Activated CD4-positive, alpha-beta T cell treated with anti-CD3 and anti-CD28 coated beads for 48 hours (primary cell): ENCODE data around the gene AGBL4.
"Not testable (repeated sequence)": the region's sequence is repeated elsewhere in the genome, so short reads cannot be mapped to it uniquely, and the experiment has no call there.

Experiments
- DNase-seq: peaks from one replicate; pipeline ENCODE4 v3.0.0-alpha.2; 2020

Gene AGBL4

DNA sequence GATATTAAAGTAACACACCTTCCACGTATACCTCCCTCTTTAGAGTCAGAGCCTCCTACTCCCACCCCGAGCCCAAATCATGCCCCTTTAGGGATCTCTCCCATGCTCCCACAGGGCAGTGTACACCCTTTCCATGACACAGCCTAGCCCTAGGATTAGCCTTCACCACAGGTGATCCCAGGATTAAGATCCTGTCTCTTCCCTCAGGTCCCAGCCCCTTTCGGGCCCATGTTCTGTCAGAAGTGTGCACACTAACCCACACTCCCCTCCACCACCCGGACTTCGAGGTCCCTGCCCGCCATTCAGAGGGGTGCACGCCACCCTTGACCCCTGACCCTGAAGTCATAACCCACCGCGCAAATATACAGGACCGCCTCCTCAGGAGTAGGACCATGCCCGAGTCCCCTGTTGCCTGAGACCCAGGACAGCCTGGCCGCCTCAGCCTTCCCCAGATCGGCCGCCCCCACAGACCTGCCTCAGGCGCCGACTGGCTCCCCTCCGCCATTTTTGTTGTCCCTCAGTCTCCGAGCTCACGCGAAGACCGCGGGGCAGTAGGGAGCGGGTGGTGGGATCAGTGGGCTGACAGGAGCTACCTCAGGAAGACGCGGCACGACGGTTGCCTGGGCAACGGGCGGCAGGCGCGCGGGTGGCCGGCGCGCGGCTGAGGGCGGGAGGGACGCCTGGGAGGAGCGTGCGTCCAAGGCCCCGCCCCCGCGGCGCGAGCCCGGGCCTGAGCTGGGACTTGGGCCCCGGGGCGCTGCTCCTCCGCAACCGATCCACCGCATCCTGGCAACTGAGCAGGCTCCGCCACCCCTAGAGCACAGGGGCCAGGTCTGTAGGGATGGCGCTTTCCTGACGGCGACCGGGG, at the start of gene AGBL4:
AGBL4 (minus strand) TSS at position 663 of the 868 bp plus-strand sequence.
- DNase-seq = peak; percentile 6

- DNase-seq = no peak
Observed at GRCh38 chr1:50066806-50067205, 43.1 kb upstream of the AGBL4 start.

DNA sequence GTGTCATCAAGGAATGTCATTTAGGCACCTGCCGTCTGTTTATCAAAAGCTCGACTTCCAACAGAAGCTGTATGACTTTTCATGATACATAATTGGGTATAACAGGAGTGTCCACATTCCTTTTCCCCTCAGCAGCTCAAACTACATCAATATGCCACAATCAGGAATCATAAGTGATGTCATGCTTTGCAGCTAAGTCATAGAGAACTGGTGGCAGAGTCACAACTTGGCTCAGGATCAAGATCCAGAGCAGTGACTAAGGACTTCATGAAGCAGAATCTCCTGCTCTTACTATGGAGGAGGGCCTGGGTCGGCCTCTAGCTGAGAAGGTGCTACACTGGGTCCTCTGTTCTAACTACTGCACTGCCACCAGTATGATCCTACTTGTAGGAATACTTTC, 36.5 kb upstream of the AGBL4 start:
- no peak for DNase-seq

- DNase-seq = no peak
Observed at GRCh38 chr1:50048791-50049190, 25.0 kb upstream of the AGBL4 start.

GRCh38 chr1:50047916-50048694, 24.4 kb upstream of the AGBL4 start:
- DNase-seq = peak; percentile 31

DNA sequence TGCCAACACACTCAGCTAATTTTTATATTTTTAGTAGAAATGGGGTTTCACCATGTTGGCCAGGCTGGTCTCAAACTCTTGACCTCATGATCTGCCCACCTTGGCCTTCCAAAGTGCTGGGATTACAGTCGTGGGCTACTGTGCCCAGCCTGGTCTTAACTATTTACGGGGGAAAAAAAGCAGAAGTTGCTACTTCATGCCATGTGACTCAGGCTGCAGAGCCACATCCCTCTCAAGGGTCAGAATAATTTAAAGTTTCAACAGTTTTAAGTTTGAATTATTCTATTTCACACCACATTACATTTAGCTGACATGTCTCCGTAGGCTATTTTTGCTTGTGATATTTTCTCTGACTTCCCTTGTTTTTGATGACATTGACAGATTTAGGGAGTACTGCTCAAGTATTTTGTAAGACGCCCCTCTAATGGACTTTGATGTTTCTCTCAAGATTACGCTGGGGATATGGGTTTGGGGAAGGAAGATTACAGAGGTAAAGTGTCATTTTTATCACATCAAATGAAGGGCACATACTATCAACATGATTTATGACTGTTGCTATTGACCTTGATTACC, 14.6 kb upstream of the AGBL4 start:
- DNase-seq = no peak

GRCh38 chr1:50027794-50028193, 4.0 kb upstream of the AGBL4 start:
- no peak for DNase-seq

DNA sequence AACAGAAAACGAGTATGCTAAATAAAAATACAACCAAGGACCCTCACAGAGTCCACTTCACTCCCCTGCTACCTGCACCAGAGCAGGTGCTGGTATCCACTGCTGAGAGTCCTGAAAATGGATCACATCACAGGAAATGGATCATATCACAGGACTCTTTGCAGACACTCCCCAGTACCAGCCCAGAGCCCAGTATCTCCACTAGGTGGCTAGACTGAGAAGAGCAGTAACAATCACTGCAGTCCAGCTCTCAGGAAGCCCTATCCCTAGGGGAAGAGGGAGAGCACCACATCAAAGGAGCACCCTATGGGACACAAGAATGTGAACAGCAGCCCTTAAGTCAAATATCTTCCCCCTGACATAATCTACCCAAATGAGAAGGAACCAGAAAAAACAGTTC, 28.0 kb downstream of the AGBL4 start:
- no peak for DNase-seq

DNA sequence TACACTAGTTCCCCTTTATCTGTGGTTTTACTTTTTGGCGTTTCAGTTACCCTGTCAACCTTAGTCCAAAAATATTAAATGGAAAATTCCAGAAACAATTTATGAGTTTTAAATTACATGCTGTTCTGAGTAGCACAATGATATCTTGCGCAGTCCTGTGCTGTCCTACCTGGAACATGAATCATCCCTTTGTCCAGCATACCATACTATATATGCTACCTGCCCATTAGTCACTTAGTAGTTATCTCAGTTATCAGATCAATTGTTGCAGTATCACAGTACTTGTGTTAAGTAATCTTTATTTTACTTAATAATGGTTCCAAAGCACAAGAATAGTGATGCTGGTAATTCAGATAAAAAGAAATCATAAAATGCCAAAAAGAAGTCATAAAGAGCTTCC, 52.7 kb downstream of the AGBL4 start:
- DNase-seq = no peak

DNA sequence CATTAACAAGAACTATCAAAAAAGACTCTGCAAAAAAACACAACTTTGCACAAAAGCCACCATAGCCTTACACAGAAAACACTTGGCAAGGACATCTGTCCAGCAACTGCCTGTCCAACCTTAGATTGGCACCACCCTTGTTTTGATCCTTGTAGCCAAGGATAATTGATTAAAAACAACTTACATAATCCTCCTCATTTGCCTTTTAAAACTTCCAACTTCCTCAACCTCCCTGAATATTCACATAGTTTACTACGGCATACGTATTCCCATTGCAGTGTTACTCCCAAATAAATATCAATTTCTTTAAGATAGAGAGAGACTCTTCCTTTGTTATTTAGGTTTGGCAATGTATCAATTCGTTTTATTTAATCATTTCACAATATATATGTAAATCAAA, 72.4 kb downstream of the AGBL4 start:
- no peak for DNase-seq

DNA sequence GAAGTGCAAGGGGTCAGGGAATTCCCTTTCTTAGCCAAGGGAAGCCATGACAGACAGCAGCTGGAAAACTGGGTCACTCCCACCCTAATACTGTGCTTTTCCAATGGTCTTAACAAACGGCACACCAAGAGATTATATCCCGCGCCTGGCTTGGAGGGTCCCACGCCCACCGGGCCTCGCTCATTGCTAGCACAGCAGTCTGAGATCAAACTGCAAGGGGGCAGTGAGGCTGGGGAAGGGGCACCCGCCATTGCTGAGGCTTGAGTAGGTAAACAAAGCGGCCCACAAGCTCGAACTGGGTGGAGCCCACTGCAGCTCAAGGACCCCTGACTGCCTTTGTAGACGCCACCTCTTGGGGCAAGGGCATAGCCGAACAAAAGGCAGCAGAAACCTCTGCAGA, 108.5 kb downstream of the AGBL4 start:
- DNase-seq = not testable (repeated sequence)

DNA sequence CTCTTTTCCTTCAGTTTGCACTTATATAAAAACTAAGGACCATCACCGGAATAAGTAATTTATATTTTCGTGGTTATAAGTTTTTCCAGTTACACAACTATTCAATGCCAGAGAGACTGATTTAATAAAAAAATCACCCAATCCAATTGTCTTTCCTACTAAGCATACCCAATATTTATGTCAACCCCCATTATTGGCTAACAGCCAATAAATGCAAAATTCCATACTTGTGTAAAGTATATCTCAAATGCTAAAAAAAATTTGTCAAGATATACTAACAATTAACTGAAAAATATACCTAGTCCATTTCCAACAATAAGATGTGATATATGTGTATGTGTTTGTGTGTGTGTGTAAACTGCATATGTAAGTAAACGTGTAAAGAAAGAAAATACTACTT, 117.4 kb downstream of the AGBL4 start:
- no peak for DNase-seq

DNA sequence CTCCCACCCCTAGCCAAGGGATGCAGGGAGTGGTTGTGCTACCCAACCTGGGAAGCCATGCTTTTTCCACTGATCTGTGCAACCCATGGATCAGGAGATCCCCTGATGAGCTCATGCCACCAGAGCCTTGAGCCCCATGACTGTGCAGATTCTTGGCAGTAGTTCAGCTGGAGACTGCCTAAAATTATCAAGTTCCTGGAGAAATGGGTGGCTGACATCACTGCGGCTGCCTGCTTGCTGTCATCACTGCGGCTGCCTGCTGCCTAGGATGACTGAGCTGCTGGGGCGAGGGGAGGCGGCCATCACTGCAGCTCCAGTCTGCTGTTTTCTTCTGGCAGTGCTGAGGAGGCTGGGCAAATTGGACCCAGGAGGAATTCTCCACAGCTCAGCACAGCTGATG, 159.2 kb downstream of the AGBL4 start:
- DNase-seq = no peak

DNA sequence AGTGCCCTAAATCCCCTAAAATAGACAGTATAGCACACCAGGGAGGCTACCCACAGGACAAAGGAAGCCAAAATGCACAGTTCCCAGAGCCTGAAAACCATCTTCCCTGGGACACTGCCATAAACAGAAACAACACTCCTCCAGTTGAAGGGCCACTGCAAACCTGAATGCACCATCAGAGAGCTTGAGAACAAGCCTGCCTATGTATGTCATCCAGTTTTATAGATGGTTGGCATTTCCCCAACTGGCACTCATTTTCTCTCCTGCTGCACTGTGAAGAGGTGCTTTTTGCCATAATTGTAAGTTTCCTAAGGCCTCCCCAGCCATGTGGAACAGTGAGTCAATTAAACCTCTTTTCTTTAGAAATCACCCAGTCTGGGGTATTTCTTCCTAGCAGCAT, 169.0 kb downstream of the AGBL4 start:
- DNase-seq = no peak

DNA sequence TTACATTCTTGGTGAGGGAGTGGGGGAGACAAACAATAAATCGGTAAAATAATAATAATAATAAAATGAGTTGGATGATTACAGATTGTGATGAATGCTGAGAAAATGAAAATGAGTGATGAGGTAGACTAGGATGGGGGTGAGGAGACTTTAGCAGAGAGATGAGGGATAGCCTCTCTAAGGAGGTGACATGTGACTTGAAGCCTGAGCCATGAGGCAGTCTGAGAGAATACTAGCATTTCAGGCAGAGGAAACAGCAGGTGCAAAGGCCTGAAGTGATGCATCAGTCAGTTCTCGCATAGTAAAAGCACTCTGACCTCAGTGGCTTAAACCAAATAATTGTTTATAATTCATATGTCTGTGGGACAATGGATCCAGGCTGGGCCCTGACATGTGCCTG, 181.2 kb downstream of the AGBL4 start:
- no peak for DNase-seq

GRCh38 chr1:49841767-49842166, 182.0 kb downstream of the AGBL4 start:
- no peak for DNase-seq

- DNase-seq = no peak
Observed at GRCh38 chr1:49824261-49824660, 199.5 kb downstream of the AGBL4 start.

DNA sequence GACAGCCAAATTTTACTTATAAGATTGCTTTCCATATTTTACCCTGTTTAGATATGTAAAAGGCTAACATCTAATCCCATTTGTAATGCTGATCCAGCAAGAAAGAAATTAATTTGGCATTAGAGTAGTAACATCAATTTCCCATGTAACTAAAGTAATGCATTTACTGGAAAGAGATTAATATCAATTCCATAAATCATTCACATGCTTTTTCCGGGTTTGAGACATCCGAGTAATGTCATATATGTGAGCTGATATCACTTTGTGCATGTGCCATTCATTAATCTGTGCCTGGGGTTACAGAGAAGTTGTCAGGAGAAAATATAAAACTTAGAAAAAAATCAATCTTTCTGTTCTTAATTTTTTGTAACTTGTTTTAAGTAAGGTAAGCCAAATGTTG, 206.1 kb downstream of the AGBL4 start:
- no peak for DNase-seq

DNA sequence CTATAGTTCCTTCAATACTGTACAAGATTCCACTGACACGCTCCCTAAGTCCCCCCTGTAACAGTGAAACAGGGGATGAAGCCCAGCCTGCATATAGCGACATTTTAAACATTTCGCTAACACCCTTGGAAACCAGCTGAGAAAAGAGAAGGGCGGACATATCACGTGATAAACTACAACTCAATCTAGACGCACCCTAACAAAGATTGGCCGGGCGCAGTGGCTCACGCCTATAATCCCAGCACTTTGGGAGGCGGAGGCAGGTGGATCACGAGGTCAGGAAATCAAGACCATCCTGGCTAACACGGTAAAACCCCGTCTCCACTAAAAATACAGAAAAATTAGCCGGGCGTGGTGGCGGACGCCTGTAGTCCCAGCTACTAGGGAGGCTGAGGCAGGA, 236.7 kb downstream of the AGBL4 start:
- DNase-seq = not testable (repeated sequence)

DNA sequence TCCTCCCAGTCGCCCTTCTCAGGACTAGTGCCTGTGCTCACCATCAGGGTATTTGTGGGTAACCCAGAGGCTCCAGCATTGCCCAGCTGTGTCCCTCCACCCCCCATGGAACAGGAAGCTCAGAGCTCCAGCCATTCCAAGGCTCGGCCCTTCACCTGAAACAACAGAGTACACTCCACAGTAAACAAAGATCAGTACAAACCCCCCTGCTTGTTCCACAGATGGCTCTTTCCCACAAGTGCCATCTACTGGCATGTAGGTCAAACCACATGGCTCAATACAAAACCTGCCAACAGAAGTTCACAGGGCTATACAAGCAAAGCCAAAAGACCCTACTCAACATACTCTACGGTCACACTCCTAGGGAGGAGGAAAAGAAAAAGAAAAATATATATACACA, 258.7 kb downstream of the AGBL4 start:
- DNase-seq = no peak

GRCh38 chr1:49738118-49738517, 285.6 kb downstream of the AGBL4 start:
- not testable (repeated sequence) for DNase-seq

DNA sequence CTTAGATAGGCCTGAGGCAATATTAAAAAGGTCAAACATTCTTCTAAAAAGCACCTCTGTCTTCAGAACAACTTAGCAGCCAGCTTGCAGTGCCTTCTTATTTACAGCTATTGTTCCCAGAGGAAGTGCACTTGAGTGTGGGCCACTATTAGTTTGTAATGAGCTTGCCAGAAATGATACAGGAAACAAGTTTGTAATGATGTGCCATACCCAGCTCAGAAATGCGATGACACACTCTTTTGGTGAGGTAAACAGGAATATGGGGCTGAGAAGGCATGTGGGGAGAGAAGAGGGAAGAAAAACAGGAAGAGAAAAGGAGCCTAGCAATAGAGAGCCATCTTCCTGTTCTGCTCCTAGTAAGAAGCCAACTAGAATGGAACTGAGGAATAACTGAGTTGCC, 295.4 kb downstream of the AGBL4 start:
- DNase-seq = no peak

- no peak for DNase-seq
Observed at GRCh38 chr1:49723662-49724061, 300.1 kb downstream of the AGBL4 start.

- no peak for DNase-seq
Observed at GRCh38 chr1:49694251-49694827, 329.4 kb downstream of the AGBL4 start.
